OCI-LY7 (cell line): Measurements from ENCODE around the gene LCA5. TPM values are rescaled to one million over a fixed set of nuclear protein-coding genes. Genes with fewer than 3 reads are reported as not detected.
A peak's percentile ranks its signal among the peaks of the same experiment; 100 is the strongest.

Experiments used
- Bru-seq: library from RNA; stranded (reverse); fragments of 400-500 nt; gene quantifications from one replicate; lab custom pipeline; 2021; lab: Mats Ljungman, UMichigan
- BruChase-seq, 2 experiments: library from RNA; stranded (reverse); fragments of 400-500 nt; gene quantifications; one replicate each; lab custom pipeline; 2021; lab: Mats Ljungman, UMichigan
- BruUV-seq: library from RNA; stranded (reverse); fragments of 400-500 nt; replicated peaks from 2 replicates; lab custom pipeline; 2021; lab: Mats Ljungman, UMichigan
- CTCF ChIA-PET: fragments of 300-600 bp; sonication (Branson Sonifier 250); formaldehyde crosslinking; loops from one replicate; lab custom pipeline; 2022; ENCODE audit warnings: antibody characterized with exemption; ENCODE audit not compliant: unreplicated experiment; lab: Charles Lee
- POLR2A ChIA-PET: fragments of 300-600 bp; sonication (Branson Sonifier 250); formaldehyde crosslinking; loops from one replicate; lab custom pipeline; 2022; ENCODE audit warnings: antibody characterized with exemption; lab: Charles Lee
- DNase-seq: peaks from one replicate; pipeline ENCODE4 v3.0.0-alpha.2; 2015; ENCODE audit warnings: low spot score
- H2AFZ ChIP-seq: fragments of 200-600 bp; sonication (generic), shearing (Covaris generic); 2 replicates; pipeline ENCODE4 v1.6.1; 2014; ENCODE audit warnings: mild to moderate bottlenecking, antibody characterized with exemption, low read length, moderate library complexity
- H3K27ac ChIP-seq: fragments of 200-600 bp; sonication (generic); 2 replicates; pipeline ENCODE4 v1.5.1; 2014; ENCODE audit warnings: mixed run types, low read depth, mild to moderate bottlenecking, moderate library complexity, low read length, inconsistent platforms; ENCODE audit not compliant: poor library complexity, severe bottlenecking
- H3K36me3 ChIP-seq: fragments of 200-600 bp; sonication (generic); 2 replicates; pipeline ENCODE4 v1.6.1; 2014; ENCODE audit warnings: mild to moderate bottlenecking, antibody characterized with exemption, low read length, moderate library complexity, mixed read lengths; ENCODE audit not compliant: insufficient read depth
- H3K4me1 ChIP-seq: fragments of 200-600 bp; sonication (generic); 2 replicates; pipeline ENCODE4 v1.5.1; 2014; ENCODE audit warnings: mild to moderate bottlenecking, low read length; ENCODE audit not compliant: insufficient read depth, poor library complexity, severe bottlenecking
- H3K4me2 ChIP-seq: fragments of 200-600 bp; sonication (generic); 2 replicates; pipeline ENCODE4 v1.6.1; 2014; ENCODE audit warnings: mild to moderate bottlenecking, low read length
- H3K4me3 ChIP-seq: fragments of 200-600 bp; sonication (generic); 2 replicates; pipeline ENCODE4 v1.5.1; 2014; ENCODE audit warnings: mild to moderate bottlenecking, low read depth, low read length; ENCODE audit not compliant: poor library complexity, severe bottlenecking
- H3K79me2 ChIP-seq: fragments of 200-600 bp; sonication (generic); 2 replicates; pipeline ENCODE4 v1.6.1; 2016; ENCODE audit warnings: low read depth, mild to moderate bottlenecking, low read length, moderate library complexity, mixed read lengths; ENCODE audit not compliant: insufficient read depth
- H3K9me2 ChIP-seq: fragments of 200-600 bp; sonication (generic); 2 replicates; pipeline ENCODE4 v1.6.1; 2016; ENCODE audit warnings: mild to moderate bottlenecking, low read length, mixed read lengths; ENCODE audit not compliant: insufficient read depth
- H3K9me3 ChIP-seq: fragments of 200-600 bp; sonication (generic); 2 replicates; pipeline ENCODE4 v1.6.1; 2014; ENCODE audit warnings: mild to moderate bottlenecking, mixed run types, low read length, mixed read lengths
- H4K20me1 ChIP-seq: fragments of 200-600 bp; sonication (generic); 2 replicates; pipeline ENCODE4 v1.6.1; 2014; ENCODE audit warnings: mild to moderate bottlenecking, antibody characterized with exemption, low read length, moderate library complexity, mixed read lengths; ENCODE audit not compliant: insufficient read depth
- CTCF ChIP-seq: fragments of 200-600 bp; sonication (generic); conservative IDR thresholded peaks from 2 replicates; pipeline ENCODE4 v1.5.1; 2014; ENCODE audit warnings: mild to moderate bottlenecking, antibody characterized with exemption, low read length, moderate library complexity, mixed read lengths
- EZH2phosphoT487 ChIP-seq: fragments of 200-600 bp; sonication (generic); IDR thresholded peaks from 2 replicates; pipeline ENCODE4 v1.6.1; 2018; ENCODE audit warnings: low read depth, borderline replicate concordance, mild to moderate bottlenecking, mixed run types, antibody characterized with exemption, low read length, moderate library complexity, mixed read lengths
- intact Hi-C: fragments of 100-400 bp; cut with micrococcal nuclease; formaldehyde crosslinking; loops from one replicate; pipeline ENCODE4 v1.10.0; 2022; ENCODE audit not compliant: unreplicated experiment
- long read RNA-seq: library from polyadenylated mRNA; stranded (forward); transcript quantifications from one replicate; pipeline ENCODE4 v2.0.0, GENCODE V29; 2022
- total RNA-seq, 2 experiments: library from RNA; depleted of rRNA in 1 of 2; stranded (reverse); fragments of >200 nt in 1 of 2; shearing (Covaris generic) in 1 of 2; gene quantifications; 2 replicates each; pipeline ENCODE4 v1.2.3, GENCODE V29; 2014 to 2022

The LCA5 gene
- total RNA-seq (2014; rRNA removed; shearing (Covaris generic)): 0.77 and 1.3 TPM in 2 replicates
- 2.0 and 2.4 TPM in 2 replicates for total RNA-seq (2022)
- percentile 48 among the genes with signal in this experiment for Bru-seq, nascent RNA
- percentile 37 among the genes with signal in this experiment for BruChase-seq, experiment 1, labeled RNA remaining after a 6-hour chase
- percentile 48 among the genes with signal in this experiment for BruChase-seq, experiment 2, labeled RNA remaining after a 2-hour chase
- long read RNA-seq, full-length matches to known transcripts: 2 of 2 reads
- long read RNA-seq, partial matches to known transcripts: 0 of 2 reads
- long read RNA-seq, other reads (novel, unspliced or antisense): 0 of 2 reads

- peak within 1 kb of the TSS; percentile 74 for H3K4me2 ChIP-seq
- TF ChIP-seq CTCF: no peak
- no peak for TF ChIP-seq EZH2phosphoT487
- peak; percentile 96 for DNase-seq
- H3K36me3 ChIP-seq: no peaks in the 10 kb centered on the region
- peak within 1 kb of the TSS; percentile 69 for H3K4me3 ChIP-seq
- H3K9me3 ChIP-seq: no peaks in the 10 kb centered on the region
- ChIA-PET CTCF (no interaction called here), POLR2A (interaction anchor here (0.6 to 2.4 kb wide), 8 partner anchors 9 to 670 kb away, joined by 3 to 10 read pairs (median 4); partner anchors contain the start of genes IRAK1BP1 and PHIP)
- H3K79me2 ChIP-seq: no peaks in the 10 kb centered on the region
- H3K9me2 ChIP-seq: no peaks in the 10 kb centered on the region
- no peak within 1 kb of the TSS for H3K27ac ChIP-seq
- intact Hi-C loops: loop anchor here (2.0 to 5.0 kb wide), 3 partner anchors 304 to 670 kb away; partner anchors contain the start of genes IRAK1BP1 and PHIP
- peak within 1 kb of the TSS; percentile 95 for H2AFZ ChIP-seq
- H3K4me1 ChIP-seq: peaks cover 14% of the 10 kb centered on the region
- no peaks in the 10 kb centered on the region for H4K20me1 ChIP-seq
- no TSS peak for BruUV-seq
Measured at GRCh38 chr6:79536954-79537747, at the start of gene LCA5. Gene LCA5, minus strand, starts transcription at chr6:79537430. Its CDS starts 18,536 bp downstream, at chr6:79518894.

- intact Hi-C loops: no loop called here
- POLR2A ChIA-PET: no interaction called here
- no peak overlapping the region for H3K27ac ChIP-seq
- no peak for TF ChIP-seq EZH2phosphoT487
- TF ChIP-seq CTCF: peak; percentile 58
- H4K20me1 ChIP-seq: no peaks in the 10 kb centered on the region
- H3K4me3 ChIP-seq: no peak overlapping the region
- no peak overlapping the region for H3K4me2 ChIP-seq
- peak; percentile 4 for DNase-seq
- no peaks in the 10 kb centered on the region for H3K36me3 ChIP-seq
- H2AFZ ChIP-seq: no peak overlapping the region
- no TSS peak for BruUV-seq
- no peaks in the 10 kb centered on the region for H3K4me1 ChIP-seq
- H3K9me2 ChIP-seq: no peaks in the 10 kb centered on the region
- CTCF ChIA-PET: no interaction called here
- H3K79me2 ChIP-seq: no peaks in the 10 kb centered on the region
- no peaks in the 10 kb centered on the region for H3K9me3 ChIP-seq
Measured at GRCh38 chr6:79586548-79586947, 49.3 kb upstream of the LCA5 start.
